ENCODE data around the gene IZUMO2.

The IZUMO2 gene

DNA sequence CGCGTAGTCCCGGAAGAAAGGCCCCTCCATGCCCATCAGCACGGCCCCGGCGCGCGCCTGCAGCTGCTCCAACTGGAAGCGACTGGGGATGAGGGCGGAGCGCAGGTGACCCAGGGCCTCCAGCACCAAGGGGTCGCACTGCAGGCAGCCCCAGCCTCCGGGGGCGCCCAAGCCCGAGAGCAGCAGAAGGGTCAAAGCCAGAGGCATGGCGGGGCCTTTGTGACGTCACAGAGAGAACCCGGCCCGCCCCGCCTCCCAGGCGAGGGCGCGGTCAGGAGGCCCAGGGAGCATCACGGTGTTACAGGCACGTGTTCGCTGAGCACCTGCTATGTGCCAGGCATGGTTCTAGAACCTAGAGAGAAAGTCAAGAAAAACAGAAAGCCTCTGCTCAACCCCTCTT is at the start of gene IZUMO2:
Gene IZUMO2 (minus strand): TSS at position 294 of the 400 bp plus-strand sequence. CDS start 87 bp downstream, at position 207.
- DNase-seq, result no peak

DNA sequence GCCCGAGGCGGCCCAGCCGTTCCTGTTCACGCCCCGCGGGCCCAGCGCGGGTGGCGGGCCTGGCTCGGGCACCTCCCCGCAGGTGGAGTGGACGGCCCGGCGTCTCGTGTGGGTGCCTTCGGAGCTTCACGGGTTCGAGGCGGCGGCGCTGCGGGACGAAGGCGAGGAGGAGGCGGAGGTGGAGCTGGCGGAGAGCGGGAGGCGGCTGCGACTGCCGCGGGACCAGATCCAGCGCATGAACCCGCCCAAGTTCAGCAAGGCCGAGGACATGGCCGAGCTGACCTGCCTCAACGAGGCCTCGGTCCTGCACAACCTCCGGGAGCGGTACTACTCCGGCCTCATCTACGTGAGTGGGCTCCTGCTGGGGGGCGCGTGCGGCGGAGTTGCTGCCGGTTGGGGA is 47.3 kb upstream of the IZUMO2 start:
- DNase-seq, result no peak

DNA sequence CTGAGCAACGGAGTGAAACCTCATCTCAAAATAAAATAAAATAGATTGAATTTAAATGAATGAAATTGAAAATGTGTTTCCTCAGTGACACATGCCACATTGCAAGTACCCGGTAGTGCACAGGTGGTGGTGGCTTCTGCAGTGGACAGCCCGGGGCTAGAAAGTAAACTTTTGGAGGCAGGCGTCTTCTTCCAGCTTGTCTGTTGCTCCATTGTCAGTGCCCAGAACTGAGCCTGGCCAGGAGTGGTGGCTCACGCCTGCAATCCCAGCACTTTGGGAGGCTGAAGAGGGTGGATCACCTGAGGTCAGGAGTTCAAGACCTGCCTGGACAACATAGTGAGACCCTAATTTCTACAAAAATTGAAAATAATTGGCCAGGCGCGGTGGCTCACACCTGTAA is 46.0 kb upstream of the IZUMO2 start:
- no peak for DNase-seq

DNA sequence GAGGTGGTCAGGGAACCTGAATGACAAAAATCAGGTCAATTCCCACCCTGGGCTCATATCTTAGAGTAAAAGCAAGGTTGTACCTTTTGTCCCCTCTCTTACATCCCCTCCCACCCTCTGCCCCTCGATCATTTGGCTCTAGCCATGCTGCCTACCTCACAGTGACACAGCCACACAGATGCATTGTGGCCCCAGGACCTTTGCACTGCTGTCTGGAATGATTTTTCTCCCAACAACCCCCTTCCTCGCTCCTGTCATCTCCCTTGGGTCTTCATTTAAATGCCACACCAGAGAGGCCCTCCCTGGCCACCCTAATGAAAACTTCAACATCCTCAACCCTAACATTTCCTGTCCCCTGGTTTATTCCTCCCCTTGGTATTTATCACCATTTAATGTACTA is 44.6 kb upstream of the IZUMO2 start:
- DNase-seq, result no peak

DNA sequence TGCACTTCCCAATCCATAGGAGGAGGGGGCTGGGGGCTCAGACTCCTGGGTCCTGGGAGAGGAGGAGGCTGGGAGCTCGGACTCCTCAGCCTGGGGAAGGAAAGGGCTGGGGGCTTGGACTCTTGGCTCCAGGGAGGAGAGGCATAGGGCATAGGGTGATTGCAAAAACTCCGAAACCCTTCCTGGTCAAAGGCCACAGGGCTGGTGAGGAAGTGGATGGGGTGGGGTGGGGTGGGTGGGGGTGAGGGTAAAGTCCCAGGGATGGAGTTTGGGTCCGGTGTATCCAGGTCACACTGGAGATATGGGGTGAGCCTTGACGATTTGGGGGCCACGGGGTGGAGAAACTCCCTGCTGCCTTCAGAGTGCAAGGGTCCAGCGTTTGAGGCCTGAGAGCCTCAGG is 43.1 kb upstream of the IZUMO2 start:
- DNase-seq, result no peak

DNA sequence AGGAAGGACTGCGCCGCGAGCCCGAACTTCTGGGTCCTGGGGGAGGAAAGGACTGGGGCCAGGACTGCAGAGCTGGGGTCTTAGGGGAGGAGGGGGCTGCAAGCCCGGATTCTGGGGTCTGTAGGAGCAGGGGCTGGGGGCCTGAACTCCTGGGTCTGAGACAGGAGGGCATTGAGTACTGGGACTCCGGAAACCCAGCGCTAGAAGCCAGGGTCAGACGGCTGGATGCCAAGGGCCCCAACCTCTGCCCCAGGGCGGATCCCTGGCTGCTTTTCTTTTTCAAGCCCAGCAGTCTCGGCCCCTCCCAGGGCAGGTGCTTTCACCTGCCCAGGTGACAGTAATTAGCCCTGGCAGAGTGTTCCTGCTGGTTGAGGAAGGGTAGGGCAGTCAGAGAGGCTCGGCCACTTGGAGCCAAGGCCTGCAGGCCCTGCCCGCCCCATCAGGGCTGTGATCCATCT is 42.6 kb upstream of the IZUMO2 start:
- no peak for DNase-seq

DNA sequence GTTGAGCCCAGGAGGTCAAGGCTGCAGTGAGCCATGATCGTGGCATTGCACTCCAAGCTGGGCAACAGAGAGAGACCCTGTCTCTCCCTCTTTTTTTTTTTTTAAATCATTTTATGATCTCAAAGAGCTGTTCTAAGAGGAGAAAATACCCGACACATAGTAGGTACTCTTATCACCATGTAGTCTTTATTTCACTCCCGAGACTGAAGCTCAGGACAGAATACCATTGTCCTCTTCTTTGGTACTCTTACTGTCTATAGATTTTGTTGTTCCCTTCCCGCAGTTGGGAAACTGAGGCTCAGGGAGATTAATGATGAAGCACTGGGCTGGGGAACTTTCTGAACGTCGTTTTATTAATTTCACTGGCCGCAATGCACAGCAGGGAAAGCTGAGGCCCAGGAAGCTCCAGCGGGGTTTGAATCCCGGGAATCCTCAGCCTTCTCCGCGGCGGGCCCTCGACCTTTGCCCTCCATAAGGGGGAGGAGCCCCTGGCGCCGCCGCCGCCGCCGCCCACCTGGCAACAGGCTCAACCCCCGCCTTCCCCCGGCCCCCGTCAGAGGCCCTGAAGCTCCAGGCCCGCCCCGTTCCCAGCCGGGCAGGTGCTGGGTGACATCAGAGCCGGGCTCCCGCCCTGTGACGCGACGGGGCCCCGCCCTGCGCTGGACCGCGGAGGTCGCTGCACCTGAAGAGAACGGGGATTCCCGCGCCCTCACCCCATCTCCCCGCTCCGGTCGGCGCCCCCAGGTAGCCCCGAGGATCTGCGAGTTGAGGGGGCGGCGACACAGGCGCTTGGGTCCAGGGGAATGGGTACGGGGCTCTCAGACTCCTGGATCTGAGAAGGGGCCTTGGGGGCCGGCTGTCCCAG is 42.0 kb upstream of the IZUMO2 start:
- DNase-seq, result no peak

DNA sequence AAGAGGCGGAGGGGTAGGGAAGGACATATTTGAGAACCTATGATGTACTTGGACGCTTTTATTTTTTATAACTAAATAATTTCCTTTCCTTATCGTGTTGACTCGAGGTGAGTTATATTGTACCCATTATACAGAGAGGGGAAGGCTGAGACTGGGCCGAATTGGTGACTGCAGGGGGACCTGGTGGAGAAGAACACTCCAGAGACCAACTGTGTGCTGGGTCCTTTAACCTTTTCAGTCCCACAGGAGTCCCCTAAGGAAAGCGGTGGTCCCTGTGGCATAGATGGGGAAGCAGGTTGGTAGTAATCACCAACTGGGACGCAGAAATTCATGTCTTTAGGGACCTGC is 41.0 kb upstream of the IZUMO2 start:
- DNase-seq, result no peak

DNA sequence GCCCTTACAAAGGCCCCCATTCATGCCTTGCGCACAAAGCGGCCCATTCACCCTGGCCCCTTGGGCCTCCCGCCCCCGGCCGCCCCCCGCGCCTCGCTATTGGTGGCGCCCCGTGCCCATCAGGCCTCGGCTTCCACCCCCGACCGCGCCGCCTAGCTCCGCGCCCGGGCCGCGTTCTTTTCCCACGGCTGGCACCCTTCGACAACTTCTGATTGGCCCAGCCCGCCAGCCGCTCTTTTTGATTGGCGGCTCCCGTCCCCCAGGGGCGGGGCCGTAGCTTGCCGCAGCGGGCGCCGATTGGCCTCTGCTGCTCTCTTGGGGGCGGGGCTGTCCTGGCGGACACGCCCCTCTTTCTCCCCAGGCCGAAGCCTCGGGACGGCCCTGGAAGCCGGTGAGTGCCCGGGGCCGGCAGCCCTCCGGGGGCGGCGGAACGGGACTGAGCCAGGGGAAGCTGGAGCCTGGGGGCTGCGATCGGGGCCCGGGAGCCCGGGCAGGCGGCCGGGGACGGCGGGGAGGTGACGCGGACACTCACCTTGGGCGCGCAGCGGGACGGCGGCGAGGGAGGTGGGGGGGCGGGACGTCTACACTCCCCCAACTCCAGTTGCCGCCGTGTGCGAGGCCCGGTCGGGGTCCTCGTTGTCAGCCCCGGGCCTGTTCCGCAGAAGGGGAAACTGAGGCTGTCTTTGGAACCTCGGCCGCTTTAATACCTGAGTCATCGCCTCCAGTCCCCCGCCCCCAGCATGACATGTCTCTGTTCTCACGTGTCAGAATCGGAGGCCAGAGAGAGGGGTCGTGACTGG is 40.4 kb upstream of the IZUMO2 start, which contains the start of gene MYH14:
Gene MYH14 (plus strand): TSS at position 342 of the 800 bp plus-strand sequence. CDS start 6,744 bp downstream, outside the sequence.
- no peak for DNase-seq

DNA sequence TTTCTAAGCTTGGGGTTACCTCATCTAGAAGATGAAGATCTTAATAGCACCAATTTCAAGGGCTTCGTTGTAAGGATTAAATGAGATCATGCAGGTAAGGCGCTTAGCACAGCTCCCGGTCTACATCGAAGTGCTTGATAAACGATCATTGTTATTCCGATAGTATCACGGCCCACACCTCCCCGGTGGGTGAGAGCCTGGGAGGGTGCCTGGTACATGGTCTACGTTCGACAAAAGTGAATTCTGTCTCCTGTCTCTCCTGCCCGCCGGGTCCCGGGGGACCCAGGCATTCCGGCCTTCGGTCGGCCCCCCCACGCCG is 39.8 kb upstream of the IZUMO2 start:
- no peak for DNase-seq

DNA sequence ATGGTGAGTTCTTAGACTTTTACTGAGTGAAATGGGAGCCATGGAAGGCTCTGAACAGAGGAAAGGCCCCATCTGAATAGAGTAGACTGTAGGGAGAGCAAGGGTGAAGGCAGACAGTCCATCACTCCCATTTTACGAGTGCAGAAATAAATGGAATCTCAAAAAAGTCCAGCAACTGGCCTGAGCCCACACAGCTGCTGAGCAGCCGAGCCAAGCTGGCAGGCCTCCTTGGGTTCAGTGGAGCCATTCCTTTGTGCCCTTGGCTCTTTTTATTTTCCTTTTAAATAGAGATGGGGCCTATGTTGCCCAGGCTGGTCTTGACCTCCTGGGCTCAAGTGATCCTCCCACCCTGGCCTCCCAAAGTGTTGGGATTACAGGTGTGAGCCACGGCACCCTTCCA is 39.3 kb upstream of the IZUMO2 start:
- no peak for DNase-seq

DNA sequence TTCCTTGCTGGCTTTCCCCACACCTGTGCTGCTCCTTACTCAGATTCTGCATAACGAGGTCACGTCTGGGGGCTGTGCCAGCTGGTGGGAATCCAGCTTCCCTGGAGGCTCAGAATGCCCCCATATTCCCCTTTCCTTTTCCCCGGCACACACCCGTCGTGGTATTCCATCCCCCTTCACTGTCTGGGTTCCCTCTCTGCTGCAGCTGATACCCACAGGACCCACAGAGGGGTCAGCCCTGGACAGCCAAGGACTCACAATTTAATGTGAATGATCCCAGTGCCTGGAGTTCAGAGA is 36.1 kb upstream of the IZUMO2 start:
- DNase-seq, result no peak

DNA sequence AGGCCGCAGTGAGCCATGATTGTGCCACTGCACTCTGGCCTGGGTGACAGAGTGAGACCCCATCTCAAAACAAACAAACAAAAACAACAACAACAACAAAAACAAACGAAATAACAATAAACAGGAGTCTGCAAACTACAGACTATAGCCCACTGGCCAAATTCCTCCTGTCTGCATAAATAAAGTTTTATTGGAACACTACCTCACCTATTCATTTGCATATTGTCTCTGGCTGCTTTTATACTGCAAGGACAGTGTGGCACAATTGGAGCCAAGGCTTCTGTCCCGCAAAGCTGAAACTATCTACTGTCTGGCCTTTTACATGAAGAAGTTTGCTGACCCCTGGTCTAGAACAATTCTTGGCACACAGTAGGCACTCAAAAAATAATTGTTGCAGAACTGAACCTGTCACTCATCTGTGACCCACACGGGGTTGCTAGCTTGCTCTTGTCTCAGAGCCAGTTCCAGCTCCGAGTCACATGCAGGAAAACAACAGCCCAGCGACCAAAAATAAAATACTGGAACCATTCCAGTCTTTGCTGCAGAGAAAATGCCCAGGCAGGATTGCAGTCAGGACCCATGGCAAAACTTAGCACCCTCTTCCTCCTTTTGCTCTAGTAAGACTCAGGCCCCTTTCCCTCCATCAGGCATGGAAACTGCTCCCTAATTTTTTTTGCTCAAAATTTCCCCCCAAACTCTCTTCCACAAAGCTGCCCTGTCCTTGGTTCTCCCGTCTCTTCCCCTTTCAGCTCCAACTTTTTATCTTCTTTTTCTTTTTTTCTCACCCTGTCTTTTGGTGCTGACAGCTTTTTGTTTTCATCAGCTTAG is 35.6 kb upstream of the IZUMO2 start:
- no peak for DNase-seq

DNA sequence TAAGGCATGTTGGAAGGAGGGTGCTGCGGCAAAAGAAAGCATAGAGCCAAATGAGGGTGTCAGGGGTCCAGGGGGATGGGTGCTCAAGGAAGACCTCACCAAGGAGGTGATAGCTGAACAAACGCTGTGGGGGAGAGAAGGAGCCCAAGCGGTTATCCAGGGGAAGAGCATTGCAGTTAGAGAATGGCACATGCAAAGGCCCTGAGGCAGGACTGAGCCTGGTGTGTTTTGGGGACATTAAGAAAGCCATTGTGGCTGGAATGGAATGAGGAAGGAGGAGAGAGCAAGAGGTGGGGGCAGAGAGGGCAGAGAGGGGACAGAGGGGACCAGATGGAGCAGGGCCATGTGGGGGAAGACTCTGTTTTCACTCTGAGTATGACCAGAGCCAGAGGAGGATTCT is 34.3 kb upstream of the IZUMO2 start:
- no peak for DNase-seq

DNA sequence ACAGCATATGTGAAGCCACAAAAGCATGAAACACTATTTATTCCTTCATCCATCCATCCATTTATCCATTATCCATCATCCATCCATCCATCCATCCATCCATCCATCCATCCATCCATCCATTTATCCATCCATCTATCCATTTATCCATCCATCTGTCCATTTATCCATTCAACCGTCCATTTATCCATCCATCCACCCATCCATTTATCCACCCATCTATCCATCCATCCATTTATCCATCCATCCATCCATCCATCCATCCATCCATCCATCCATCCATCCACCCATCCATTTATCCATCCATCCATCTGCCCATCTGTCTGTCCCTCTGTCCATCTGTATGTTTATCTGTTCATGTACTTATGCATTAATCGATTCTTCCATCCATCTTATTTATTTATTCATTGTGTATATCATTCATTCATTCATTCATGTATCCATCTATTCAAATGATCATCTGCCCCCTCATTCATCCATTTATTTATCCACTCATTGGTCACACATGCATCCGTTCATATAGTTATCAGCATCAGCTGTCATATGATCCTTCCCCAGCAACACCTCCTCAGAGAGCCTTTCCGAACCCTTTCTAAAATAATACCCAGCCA is 33.3 kb upstream of the IZUMO2 start:
- DNase-seq, result no peak

DNA sequence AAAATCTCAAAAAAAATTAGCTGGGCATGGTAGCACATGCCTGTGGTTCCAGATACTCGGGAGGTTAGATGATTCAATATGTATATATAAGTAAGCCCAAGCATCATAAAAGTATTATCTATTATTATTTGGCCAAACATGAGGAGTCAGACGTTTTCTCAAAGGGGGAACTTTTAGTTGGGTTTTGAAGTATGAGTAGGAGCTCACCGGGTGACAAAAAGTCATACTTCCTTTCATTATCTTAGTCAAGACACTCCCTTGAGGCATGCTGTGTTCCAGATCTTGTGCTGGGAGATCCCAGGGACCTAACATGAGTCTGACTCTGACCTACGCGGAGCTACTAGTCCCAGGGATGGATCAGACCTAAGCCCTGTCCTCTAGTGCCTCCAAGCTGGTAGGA is 32.1 kb upstream of the IZUMO2 start:
- no peak for DNase-seq

DNA sequence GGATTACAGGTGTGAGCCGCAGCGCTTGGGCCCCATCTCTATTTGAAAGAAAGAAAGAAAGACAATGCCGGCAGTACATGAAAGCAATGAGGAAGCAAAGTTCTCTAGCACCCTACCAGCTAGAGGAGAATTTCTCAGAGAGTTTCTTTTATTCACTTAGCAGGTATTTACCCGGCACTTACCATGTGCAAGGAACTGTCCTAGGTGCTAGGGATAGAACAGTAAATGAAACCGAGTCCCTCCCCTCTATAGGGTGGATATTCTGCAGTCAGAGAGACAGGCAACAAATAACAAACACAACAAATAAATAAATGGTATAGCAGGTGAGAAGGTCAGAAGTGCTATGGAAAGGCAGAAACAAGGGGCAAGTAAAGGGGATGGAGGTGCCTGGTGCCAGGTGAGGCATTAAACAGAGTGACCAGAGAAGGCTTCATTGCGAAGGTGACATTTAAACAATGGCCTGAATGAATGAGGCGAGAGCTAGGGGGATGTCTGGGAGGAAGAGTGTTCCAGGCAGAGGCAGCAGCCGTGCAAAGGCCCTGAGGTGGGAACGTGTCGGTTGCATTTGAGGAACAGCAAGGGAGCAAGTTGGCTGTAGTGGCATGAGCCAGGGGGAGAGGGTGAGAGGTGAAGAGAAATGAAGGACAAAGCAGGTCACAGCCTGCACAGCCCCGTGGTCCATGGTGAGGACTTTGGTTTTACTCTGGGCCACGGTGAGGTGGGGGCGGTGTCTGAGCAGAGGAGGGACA is 29.6 kb upstream of the IZUMO2 start:
- no peak for DNase-seq

DNA sequence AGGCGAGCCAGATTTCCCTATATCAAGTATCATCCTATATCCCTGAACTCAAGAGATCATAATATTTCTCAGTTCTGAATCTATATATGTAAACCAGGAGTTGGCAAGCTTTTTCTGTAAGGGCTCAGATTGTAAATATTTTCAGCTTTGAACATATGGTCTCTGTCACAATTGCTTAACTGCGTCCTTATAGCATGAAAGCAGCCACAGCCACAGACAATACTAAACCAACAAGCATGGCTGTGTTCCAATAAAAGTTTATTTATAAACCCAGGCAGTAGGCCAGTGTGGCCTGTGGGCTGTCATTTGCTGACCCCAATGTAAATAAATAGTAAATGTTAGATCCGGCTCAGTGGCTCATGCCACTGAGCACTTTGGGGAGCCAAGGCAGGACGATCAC is 28.1 kb upstream of the IZUMO2 start:
- no peak for DNase-seq

DNA sequence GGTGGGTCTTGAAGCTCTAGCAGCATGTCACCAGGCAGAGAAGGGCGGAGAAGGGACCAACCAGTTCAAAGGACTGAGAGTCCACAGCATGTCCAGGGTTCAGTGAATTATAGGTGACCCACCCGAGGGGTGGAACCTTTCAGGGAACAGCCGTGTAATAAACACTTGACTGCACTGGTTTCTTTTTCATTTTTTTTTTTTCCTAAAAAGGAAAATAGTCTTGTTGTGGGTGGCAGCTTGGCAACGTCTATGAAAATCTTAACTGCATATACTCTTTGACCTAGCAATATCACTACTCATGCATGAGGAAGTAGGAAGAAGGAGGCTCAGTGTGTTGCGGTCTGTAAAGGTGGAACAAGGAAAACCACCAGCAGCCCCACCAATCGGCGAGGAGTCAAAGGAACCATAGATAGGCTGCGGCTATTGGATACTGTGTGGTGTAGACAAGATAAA is 27.4 kb upstream of the IZUMO2 start:
- DNase-seq, result no peak

DNA sequence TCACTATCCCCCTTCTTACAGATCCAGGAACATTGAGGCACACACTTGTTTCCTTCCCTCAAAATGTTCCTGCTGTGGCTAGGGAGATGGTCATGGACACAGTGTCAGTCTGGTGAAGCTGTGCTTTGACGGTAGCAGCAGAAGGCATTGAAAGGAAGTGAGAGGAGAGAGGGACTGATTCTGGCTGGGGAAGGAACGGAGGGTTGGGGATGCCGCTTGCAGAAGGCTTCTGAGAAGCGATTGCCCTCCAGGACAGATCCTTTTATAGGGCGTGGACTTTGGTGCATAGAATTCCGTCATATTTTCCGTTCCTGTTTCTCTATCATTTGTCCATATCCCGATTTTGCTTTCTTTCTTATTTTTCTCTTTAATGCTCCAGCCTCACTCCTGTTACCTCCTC is 26.2 kb upstream of the IZUMO2 start:
- no peak for DNase-seq

DNA sequence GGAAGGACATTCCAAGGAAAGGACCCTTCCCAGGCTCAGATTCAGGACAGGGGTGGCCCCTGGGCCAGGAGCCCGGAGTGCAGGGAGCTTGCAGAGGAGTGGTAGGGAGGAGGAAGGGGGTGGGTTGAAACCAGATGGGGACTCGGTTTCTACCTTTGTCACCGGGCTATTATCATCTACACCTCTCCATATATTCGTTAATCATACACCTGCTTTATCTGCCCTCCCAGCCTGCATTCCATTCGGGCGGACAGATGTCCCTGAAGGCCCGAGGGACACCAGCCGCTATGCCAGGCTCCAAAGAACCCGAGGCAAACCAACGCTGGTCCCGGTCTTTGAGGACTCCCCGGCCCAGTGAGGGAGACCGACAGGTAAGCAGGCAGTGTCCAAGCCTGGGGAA is 24.9 kb upstream of the IZUMO2 start:
- DNase-seq, result no peak

DNA sequence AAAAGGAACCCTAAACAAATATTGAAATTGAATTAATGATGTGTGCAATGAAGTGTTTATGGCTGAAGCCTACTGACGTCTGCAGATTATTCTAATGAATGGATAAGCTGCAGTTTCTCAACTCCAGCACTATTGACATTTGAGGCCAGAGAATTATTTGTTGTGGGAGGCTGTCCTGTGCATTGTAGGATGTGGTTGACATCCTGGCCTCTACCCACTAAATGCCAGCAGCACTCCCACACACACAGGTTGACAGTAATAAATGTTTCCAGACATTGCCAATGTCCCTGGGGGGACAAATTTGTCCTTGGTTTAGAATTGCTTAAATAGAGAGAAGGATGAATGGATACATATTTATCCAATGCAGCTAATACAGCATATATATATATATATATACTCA is 21.1 kb upstream of the IZUMO2 start:
- no peak for DNase-seq

Data from NCI-H2081 treated with DMSO at 0.1 percent for 48 hours (cell line).